CD4-positive, alpha-beta T cell (primary cell): ENCODE data around the gene RASSF10. TPM values are rescaled to one million over a fixed set of nuclear protein-coding genes. Genes with fewer than 3 reads are reported as not detected.

Source experiments
- ATAC-seq: fragments of 200-7000 bp; cut with Tn5 transposase; one replicate; pipeline ENCODE4 v1.10.0; 2022; ENCODE audit warnings: mild to moderate bottlenecking; ENCODE audit not compliant: poor library complexity
- CTCF ChIA-PET: fragments of 350-600 bp; sonication (Branson Sonifier 250); formaldehyde crosslinking; loops from one replicate; lab custom pipeline; 2021; ENCODE audit warnings: antibody characterized with exemption, inconsistent platforms; lab: Charles Lee
- POLR2A ChIA-PET: fragments of 350-600 bp; sonication (Branson Sonifier 250); formaldehyde crosslinking; loops from one replicate; lab custom pipeline; 2021; ENCODE audit warnings: antibody characterized with exemption, inconsistent platforms; lab: Charles Lee
- DNase-seq, 14 experiments: peaks; one replicate each; pipeline ENCODE4 v3.0.0-alpha.2; 2013 to 2020; ENCODE audit warnings: mixed read lengths in 2 of 14
- H3K27ac ChIP-seq, 2 donors: one replicate each; pipeline versions ENCODE4 v1.5.1 to v1.7.0; 2013; ENCODE audit warnings: low read length in 2 of 2, low read depth in 1 of 2, mild to moderate bottlenecking in 1 of 2
- H3K27me3 ChIP-seq, 2 experiments: 1 replicate in 1 of 2; 2 replicates in 1 of 2; pipeline versions ENCODE4 v1.6.1 to v1.7.0; 2013; ENCODE audit warnings: low read length in 2 of 2, control low read depth in 1 of 2, mild to moderate bottlenecking in 1 of 2, moderate library complexity in 1 of 2; ENCODE audit not compliant: insufficient read depth in 2 of 2, control insufficient read depth in 1 of 2
- H3K36me3 ChIP-seq: one replicate; pipeline ENCODE4 v1.6.1; 2013; ENCODE audit warnings: low read length, control low read depth; ENCODE audit not compliant: insufficient read depth
- H3K4me1 ChIP-seq: one replicate; pipeline ENCODE4 v1.6.1; 2013; ENCODE audit warnings: low read length, control low read depth; ENCODE audit not compliant: insufficient read depth
- H3K4me3 ChIP-seq: one replicate; pipeline ENCODE4 v1.5.1; 2013; ENCODE audit warnings: mild to moderate bottlenecking, low read length, moderate library complexity
- H3K9me3 ChIP-seq, 2 experiments: 1 replicate in 1 of 2; 2 replicates in 1 of 2; pipeline versions ENCODE4 v1.6.1 to v1.7.0; 2013; ENCODE audit warnings: low read length in 2 of 2, mild to moderate bottlenecking in 2 of 2, control low read depth in 1 of 2, moderate library complexity in 1 of 2; ENCODE audit not compliant: control insufficient read depth in 1 of 2, insufficient read depth in 1 of 2
- H3K27ac Mint-ChIP-seq: one replicate; pipeline ENCODE4 v1.8.0; 2020; ENCODE audit warnings: mixed read lengths
- H3K27me3 Mint-ChIP-seq: one replicate; pipeline ENCODE4 v1.8.0; 2021; ENCODE audit warnings: mixed read lengths
- H3K36me3 Mint-ChIP-seq: one replicate; pipeline ENCODE4 v1.8.0; 2021; ENCODE audit warnings: low read depth, mixed read lengths
- H3K4me1 Mint-ChIP-seq: one replicate; pipeline ENCODE4 v1.8.0; 2021; ENCODE audit warnings: low read depth, mixed read lengths
- H3K4me3 Mint-ChIP-seq: one replicate; pipeline ENCODE4 v1.8.0; 2020; ENCODE audit warnings: mild to moderate bottlenecking, mixed read lengths
- H3K9me3 Mint-ChIP-seq: one replicate; pipeline ENCODE4 v1.8.0; 2020; ENCODE audit warnings: mixed read lengths
- CTCF ChIP-seq: fragments of 200-600 bp; IDR thresholded peaks from one replicate; pipeline ENCODE4 v1.8.0; 2022; ENCODE audit warnings: antibody characterized with exemption, mild to moderate bottlenecking
- intact Hi-C, 2 experiments: fragments of 100-400 bp; cut with DNase I in 1 of 2; cut with micrococcal nuclease in 1 of 2; formaldehyde crosslinking; loops; one replicate each; pipeline versions ENCODE4 v1.15.1 to v1.9.0; 2023 to 2025; cut with DNase I, micrococcal nuclease
- total RNA-seq, 174 experiments: library from RNA in 2 of 174; stranded (reverse) in 2 of 174; gene quantifications; one replicate each; pipeline ENCODE4 v1.2.3 and lab custom pipeline; 2021 to 2026

The RASSF10 gene
- total RNA-seq, 2 experiments from 2014 or later: not detected

GRCh38 chr11:12998336-12998735, 10.8 kb upstream of the RASSF10 start:
- Histone ChIP-seq H3K9me3 (no peaks in the 10 kb centered on the region), H3K4me3 (no peak overlapping the region), H3K27me3 (peaks cover 0 to 6% of the 10 kb centered on the region in 2 experiments), H3K4me1 (no peaks in the 10 kb centered on the region), H3K36me3 (no peaks in the 10 kb centered on the region), H3K27ac (no peak overlapping the region)
- DNase-seq: no peak
- ChIA-PET CTCF (no interaction called here), POLR2A (no interaction called here)
- no peak overlapping the region for H3K27ac Mint-ChIP-seq
- H3K4me1 Mint-ChIP-seq: no peaks in the 10 kb centered on the region
- ATAC-seq: no peak
- no peak for TF ChIP-seq CTCF
- intact Hi-C loops: no loop called here
- no peaks in the 10 kb centered on the region for H3K9me3 Mint-ChIP-seq
- no peak overlapping the region for H3K4me3 Mint-ChIP-seq
- H3K27me3 Mint-ChIP-seq: peaks cover 38% of the 10 kb centered on the region
- H3K36me3 Mint-ChIP-seq: no peaks in the 10 kb centered on the region

GRCh38 chr11:12999597-12999996, 9.5 kb upstream of the RASSF10 start:
- no peaks in the 10 kb centered on the region for H3K9me3 Mint-ChIP-seq
- ChIA-PET POLR2A (no interaction called here), CTCF (no interaction called here)
- Histone ChIP-seq H3K9me3 (no peaks in the 10 kb centered on the region), H3K4me3 (no peak overlapping the region), H3K36me3 (no peaks in the 10 kb centered on the region), H3K27ac (no peak overlapping the region), H3K4me1 (no peaks in the 10 kb centered on the region), H3K27me3 (peaks cover 0 to 11% of the 10 kb centered on the region in 2 experiments)
- no peak overlapping the region for H3K4me3 Mint-ChIP-seq
- H3K36me3 Mint-ChIP-seq: no peaks in the 10 kb centered on the region
- H3K27me3 Mint-ChIP-seq: peaks cover 50% of the 10 kb centered on the region
- H3K27ac Mint-ChIP-seq: no peak overlapping the region
- TF ChIP-seq CTCF: no peak
- ATAC-seq (no peak), DNase-seq (no peak)
- H3K4me1 Mint-ChIP-seq: no peaks in the 10 kb centered on the region
- intact Hi-C loops: no loop called here

DNA sequence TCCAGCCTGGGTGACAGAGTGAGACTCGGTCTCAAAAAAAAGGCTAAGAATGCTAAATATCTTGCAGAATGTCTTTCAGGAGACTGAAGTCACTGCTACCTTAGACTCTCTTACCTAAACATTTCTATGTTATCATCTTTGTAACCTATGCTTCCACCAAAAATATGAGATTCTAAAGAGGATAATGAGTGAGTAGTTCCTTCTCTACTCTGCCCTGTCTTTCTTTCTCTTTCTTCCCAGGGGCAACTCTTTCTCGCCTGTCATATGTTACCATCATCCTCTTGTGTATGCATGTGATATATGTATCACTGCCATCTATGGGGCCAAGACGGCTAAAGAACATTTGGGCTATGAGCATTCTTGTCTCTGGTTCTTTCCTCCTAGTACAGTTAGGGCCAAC, 9.0 kb upstream of the RASSF10 start:
- H3K27me3 Mint-ChIP-seq: peaks cover 55% of the 10 kb centered on the region
- POLR2A ChIA-PET: no interaction called here

More for the DNA sequence above, 9.0 kb upstream of the RASSF10 start:
- H3K4me3 Mint-ChIP-seq: no peak overlapping the region
- CTCF ChIA-PET: no interaction called here
- H3K9me3 Mint-ChIP-seq: no peaks in the 10 kb centered on the region
- H3K27ac ChIP-seq: no peak overlapping the region
- H3K4me1 Mint-ChIP-seq: no peaks in the 10 kb centered on the region
- no peaks in the 10 kb centered on the region for H3K36me3 Mint-ChIP-seq
- H3K9me3 ChIP-seq: no peaks in the 10 kb centered on the region
- no peak overlapping the region for H3K4me3 ChIP-seq
- peaks cover 0 to 16% of the 10 kb centered on the region in 2 experiments for H3K27me3 ChIP-seq
- DNase-seq: no peak
- H3K4me1 ChIP-seq: no peaks in the 10 kb centered on the region
- no peak overlapping the region for H3K27ac Mint-ChIP-seq
- intact Hi-C loops: no loop called here
- TF ChIP-seq CTCF: no peak
- ATAC-seq: no peak
- no peaks in the 10 kb centered on the region for H3K36me3 ChIP-seq
